IPS-15b (cell line): ENCODE data around the gene ELP1.
A peak's percentile ranks its signal among the peaks of the same experiment; 100 is the strongest.
"Not testable (repeated sequence)": the region's sequence is repeated elsewhere in the genome, so short reads cannot be mapped to it uniquely, and the experiment has no call there.

ENCODE experiments used
- H3K27me3 ChIP-seq: one replicate; pipeline ENCODE4 v1.6.1; 2013; ENCODE audit warnings: low read length; ENCODE audit not compliant: control insufficient read depth, insufficient read depth
- H3K36me3 ChIP-seq: one replicate; pipeline ENCODE4 v1.6.1; 2013; ENCODE audit warnings: low read length; ENCODE audit not compliant: control insufficient read depth, insufficient read depth
- H3K4me1 ChIP-seq: one replicate; pipeline ENCODE4 v1.6.1; 2013; ENCODE audit warnings: mild to moderate bottlenecking, low read length; ENCODE audit not compliant: control insufficient read depth, insufficient read depth
- H3K4me3 ChIP-seq: one replicate; pipeline ENCODE4 v1.5.1; 2013; ENCODE audit warnings: low read depth, low read length
- H3K9ac ChIP-seq: one replicate; pipeline ENCODE4 v1.6.1; 2013; ENCODE audit warnings: low read depth, mild to moderate bottlenecking, low read length
- H3K9me3 ChIP-seq: one replicate; pipeline ENCODE4 v1.6.1; 2013; ENCODE audit warnings: mild to moderate bottlenecking, low read length; ENCODE audit not compliant: control insufficient read depth, insufficient read depth

The ELP1 gene, protein sequence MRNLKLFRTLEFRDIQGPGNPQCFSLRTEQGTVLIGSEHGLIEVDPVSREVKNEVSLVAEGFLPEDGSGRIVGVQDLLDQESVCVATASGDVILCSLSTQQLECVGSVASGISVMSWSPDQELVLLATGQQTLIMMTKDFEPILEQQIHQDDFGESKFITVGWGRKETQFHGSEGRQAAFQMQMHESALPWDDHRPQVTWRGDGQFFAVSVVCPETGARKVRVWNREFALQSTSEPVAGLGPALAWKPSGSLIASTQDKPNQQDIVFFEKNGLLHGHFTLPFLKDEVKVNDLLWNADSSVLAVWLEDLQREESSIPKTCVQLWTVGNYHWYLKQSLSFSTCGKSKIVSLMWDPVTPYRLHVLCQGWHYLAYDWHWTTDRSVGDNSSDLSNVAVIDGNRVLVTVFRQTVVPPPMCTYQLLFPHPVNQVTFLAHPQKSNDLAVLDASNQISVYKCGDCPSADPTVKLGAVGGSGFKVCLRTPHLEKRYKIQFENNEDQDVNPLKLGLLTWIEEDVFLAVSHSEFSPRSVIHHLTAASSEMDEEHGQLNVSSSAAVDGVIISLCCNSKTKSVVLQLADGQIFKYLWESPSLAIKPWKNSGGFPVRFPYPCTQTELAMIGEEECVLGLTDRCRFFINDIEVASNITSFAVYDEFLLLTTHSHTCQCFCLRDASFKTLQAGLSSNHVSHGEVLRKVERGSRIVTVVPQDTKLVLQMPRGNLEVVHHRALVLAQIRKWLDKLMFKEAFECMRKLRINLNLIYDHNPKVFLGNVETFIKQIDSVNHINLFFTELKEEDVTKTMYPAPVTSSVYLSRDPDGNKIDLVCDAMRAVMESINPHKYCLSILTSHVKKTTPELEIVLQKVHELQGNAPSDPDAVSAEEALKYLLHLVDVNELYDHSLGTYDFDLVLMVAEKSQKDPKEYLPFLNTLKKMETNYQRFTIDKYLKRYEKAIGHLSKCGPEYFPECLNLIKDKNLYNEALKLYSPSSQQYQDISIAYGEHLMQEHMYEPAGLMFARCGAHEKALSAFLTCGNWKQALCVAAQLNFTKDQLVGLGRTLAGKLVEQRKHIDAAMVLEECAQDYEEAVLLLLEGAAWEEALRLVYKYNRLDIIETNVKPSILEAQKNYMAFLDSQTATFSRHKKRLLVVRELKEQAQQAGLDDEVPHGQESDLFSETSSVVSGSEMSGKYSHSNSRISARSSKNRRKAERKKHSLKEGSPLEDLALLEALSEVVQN (N-terminal part only)

DNA sequence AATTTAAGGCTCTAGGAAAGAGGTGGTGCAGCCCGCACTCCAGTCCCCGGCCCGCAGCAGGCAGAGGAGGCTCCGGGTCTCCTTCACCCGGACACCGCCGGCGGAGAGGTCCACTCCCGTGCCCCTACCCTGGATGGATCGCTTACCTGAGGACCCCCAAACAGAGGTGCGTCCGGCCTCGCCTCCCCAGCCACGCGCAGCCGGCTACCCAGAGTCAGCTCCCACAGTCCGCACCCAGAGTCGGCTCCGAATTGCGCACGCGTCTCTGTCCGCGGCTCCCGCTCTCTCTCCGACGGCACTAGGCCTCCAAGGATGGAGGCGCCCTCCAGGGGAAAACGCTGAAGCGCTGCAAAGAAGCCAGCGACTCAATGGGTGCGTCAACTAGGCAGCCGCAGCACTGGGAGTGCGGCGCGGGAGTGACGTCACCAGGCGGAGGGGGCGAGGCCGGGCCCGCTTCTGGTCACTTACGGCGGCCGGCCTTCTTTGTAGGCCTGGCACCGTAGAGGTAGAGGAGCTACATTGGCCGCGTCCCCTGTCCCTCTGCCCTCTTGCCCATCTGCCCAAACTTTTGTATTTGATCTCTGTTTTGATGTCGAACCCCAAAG lies at the start of gene ELP1:
ELP1 (minus strand) TSS at position 407 of the 605 bp plus-strand sequence. CDS start 2,978 bp downstream, outside the sequence.
- no peaks in the 10 kb centered on the region for H3K27me3 ChIP-seq
- no peaks in the 10 kb centered on the region for H3K9me3 ChIP-seq
- H3K36me3 ChIP-seq: peaks cover 3% of the 10 kb centered on the region
- peak within 1 kb of the TSS; percentile 98 for H3K4me3 ChIP-seq
- peak within 1 kb of the TSS; percentile 77 for H3K9ac ChIP-seq
- peaks cover 5% of the 10 kb centered on the region for H3K4me1 ChIP-seq

DNA sequence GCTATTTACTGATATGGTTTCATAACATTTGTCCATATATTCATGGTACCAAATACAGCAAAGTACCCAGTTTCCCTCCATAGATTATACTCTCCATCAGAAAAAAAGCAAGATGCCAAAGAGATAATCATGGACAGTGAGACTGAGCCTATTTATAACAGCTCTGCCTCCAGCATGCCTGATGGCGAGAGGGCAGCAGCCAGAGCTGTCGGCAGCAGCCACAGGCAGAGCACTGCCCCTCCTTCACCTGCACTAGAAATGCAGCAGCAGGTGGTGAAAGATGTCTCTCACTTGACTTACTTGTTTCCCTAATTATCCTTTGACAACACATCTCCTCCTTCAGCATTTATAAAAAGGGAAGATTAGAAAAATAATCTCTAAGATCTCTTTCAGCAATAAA lies 47.0 kb upstream of the ELP1 start:
- Histone ChIP-seq H3K9me3 (no peaks in the 10 kb centered on the region), H3K4me1 (no peaks in the 10 kb centered on the region), H3K4me3 (no peak overlapping the region), H3K36me3 (peaks cover 2% of the 10 kb centered on the region), H3K9ac (no peak overlapping the region), H3K27me3 (no peaks in the 10 kb centered on the region)

DNA sequence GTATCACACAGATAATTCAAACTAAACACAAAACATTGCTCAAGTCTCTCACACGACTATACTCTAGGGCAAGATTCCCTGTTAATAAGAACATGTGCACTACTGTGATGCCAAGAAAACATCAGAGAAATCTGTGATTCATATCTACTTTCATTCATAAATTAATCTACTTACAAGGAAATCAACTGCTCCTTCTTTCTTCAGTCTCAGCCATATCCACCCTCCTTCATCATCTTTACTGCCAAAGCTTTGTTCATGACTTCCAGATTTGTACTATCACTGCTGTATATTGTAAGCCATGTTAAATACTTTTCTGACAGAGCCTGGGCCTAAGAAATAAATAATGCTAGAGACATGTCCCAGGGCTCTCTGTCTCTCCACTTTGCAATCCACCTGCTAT lies 44.3 kb upstream of the ELP1 start:
- Histone ChIP-seq H3K9me3 (no peaks in the 10 kb centered on the region), H3K27me3 (no peaks in the 10 kb centered on the region), H3K4me1 (no peaks in the 10 kb centered on the region), H3K36me3 (peaks cover 2% of the 10 kb centered on the region), H3K9ac (no peak overlapping the region), H3K4me3 (no peak overlapping the region)

DNA sequence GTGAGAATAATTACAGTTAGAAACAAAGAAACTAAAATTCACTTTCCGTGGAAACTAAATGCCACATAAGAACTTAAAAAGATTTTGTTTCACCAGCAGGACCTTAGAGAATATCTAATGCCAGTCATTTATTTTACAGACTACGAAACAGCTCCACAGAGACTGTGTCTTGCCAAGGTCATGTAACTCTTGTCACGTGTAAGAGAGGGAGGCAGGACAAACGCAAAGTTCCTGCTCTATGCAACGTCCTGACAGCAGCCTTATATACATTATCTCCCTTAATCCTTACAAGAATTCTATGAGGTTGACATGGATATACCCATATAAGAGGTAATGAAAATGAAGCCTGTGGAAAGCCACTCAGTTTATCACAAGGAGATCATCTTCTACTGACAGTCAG lies 40.0 kb upstream of the ELP1 start:
- Histone ChIP-seq H3K9me3 (no peaks in the 10 kb centered on the region), H3K27me3 (no peaks in the 10 kb centered on the region), H3K9ac (no peak overlapping the region), H3K4me3 (no peak overlapping the region), H3K4me1 (no peaks in the 10 kb centered on the region), H3K36me3 (peaks cover 6% of the 10 kb centered on the region)

DNA sequence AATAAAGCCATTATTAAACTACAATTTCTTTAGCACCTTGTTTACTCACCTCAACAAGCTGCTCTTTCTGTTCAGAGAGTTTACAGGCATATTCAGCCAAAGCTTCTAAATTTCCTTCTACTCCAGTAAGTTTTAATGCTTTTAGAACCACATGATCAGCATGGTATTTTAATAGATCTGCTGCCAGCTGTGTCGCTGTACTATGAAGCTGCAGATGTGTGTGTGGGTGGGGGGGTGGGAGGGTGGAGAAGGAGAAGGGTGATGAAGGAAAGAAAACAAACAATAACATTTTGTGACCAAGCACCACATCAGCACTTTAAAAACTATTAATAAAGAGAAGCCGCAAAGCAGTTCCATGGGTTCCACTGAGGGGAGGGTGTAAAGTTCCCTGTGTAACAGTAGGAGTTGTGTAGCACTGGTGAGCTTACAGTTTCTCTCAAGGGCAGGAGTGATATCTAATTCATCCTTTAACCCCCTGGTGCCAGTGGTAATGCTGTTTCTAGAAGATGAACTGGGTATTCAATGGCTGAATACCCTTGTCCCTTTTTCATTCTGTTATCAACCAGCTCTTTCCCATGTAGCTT lies 38.8 kb upstream of the ELP1 start:
- no peaks in the 10 kb centered on the region for H3K27me3 ChIP-seq
- H3K4me3 ChIP-seq: no peak overlapping the region
- H3K4me1 ChIP-seq: no peaks in the 10 kb centered on the region
- H3K9ac ChIP-seq: no peak overlapping the region
- no peaks in the 10 kb centered on the region for H3K9me3 ChIP-seq
- H3K36me3 ChIP-seq: peaks cover 3% of the 10 kb centered on the region

DNA sequence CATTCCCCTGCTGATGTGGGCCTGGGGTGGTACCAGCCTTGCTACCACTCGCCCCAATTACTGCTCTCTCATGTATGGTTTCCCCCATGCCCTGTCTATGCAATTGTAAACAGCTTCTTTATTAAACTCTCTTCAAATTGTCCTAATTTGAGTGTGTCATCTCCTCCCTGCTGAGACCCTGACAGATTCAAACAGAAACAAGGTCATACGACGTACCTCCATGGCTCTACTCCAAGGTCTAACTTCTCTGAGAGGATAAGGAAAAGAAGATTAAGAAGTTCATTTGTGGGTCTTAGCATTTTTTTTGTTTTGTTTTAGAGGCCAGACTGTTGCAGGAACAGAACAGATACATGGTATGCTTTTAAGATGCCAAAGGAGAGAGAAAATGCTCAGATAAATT lies 38.3 kb upstream of the ELP1 start:
- H3K9ac ChIP-seq: no peak overlapping the region
- H3K27me3 ChIP-seq: no peaks in the 10 kb centered on the region
- H3K4me3 ChIP-seq: no peak overlapping the region
- H3K4me1 ChIP-seq: no peaks in the 10 kb centered on the region
- no peaks in the 10 kb centered on the region for H3K9me3 ChIP-seq
- peaks cover 3% of the 10 kb centered on the region for H3K36me3 ChIP-seq

DNA sequence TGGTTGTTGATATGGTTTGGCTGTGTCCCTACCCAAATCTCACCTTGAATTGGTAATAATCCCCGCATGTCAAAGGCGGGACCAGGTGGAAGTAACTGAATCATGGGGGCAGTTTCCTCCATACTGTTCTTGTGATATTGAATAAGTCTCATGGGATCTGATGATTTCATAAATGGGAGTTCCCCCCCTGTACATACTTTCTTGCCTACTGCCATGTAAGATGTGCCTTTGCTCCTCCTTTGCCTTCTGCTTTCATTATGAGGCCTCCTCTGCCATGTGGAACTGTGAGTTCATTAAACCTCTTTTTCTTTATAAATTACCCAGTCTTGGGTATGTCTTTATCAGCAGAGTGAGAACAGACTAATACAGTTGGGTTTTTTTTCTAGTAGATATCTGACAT lies 37.5 kb upstream of the ELP1 start:
- not testable (repeated sequence) for H3K36me3 ChIP-seq, H3K9me3 ChIP-seq, H3K4me1 ChIP-seq, H3K27me3 ChIP-seq, H3K9ac ChIP-seq, H3K4me3 ChIP-seq

DNA sequence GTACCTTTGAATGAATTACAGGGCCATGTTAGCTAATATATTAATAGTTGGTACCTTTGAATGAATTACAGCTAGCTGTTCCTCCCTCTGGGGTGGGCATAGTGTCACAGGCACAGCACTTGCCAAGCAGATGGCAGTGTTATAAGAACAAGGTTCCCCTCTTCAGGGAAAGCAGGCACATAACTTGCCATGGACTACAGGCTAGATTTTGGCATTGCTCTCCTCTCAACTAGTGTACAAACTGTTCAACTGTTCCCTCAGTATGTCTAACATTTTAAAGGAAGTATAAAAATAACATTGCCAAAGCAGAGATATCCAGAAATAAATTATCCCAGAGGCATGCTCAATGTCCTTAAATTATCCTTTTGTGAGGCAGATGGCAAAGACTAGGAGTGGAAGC lies 34.0 kb upstream of the ELP1 start:
- Histone ChIP-seq H3K4me1 (no peaks in the 10 kb centered on the region), H3K9me3 (no peaks in the 10 kb centered on the region), H3K9ac (no peak overlapping the region), H3K4me3 (no peak overlapping the region), H3K27me3 (no peaks in the 10 kb centered on the region), H3K36me3 (peaks cover 3% of the 10 kb centered on the region)

DNA sequence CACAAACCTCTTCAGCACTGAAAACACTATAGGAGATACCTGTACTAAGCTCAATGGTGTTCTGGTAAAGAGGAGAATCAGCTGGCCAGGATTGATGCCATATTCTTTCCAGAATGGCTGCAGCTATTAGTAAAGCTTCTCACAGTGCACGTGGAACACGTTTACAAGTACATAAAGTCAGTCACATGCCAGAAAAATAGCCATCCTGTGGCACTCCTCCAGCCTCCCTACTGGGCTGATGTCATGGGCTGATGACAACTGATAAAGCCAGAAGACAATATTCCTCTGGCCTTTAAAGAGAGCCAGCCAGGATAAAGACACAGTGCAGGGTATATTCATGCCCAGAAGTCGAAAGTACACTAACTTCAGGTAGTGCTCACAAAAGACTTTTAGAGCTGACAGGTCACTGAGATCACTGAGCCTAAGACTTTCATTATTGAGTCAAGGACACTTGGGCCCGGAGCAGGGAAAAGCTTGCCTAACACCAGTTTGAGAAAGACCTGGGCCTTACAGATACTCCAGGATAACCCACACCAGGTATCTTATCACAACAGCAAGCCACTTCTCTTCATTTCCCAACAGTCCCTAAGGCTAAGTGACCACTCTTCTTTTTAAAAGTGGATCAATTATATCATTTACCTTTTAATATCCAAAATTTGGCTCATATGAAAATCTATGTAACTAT lies 29.7 kb upstream of the ELP1 start:
- Histone ChIP-seq H3K27me3 (no peaks in the 10 kb centered on the region), H3K9me3 (no peaks in the 10 kb centered on the region), H3K4me3 (no peak overlapping the region)

DNA sequence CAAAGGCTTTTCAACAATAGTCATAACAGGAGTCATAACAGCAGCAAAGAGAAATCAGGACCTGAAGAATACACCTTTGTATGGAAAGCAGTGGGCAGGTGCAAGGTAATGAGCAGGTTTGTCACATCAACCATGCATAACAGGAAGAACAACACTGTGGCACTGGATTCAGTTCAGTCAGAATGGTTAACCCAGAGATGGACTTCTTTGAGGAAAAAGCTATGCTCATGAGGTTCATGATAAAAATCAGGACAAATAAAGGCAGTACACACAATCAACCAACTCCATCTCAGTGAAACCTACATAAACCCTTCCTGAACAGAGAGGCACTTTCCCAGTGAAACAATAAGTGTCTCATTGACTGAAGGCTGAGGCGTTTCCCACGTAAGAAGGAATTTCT lies 27.2 kb upstream of the ELP1 start:
- no peaks in the 10 kb centered on the region for H3K9me3 ChIP-seq
- no peak overlapping the region for H3K4me3 ChIP-seq
- H3K27me3 ChIP-seq: no peaks in the 10 kb centered on the region
- no peaks in the 10 kb centered on the region for H3K4me1 ChIP-seq
- H3K9ac ChIP-seq: no peak overlapping the region
- no peaks in the 10 kb centered on the region for H3K36me3 ChIP-seq

More for the DNA sequence above, 29.7 kb upstream of the ELP1 start:
- no peaks in the 10 kb centered on the region for H3K4me1 ChIP-seq
- no peak overlapping the region for H3K9ac ChIP-seq
- H3K36me3 ChIP-seq: no peaks in the 10 kb centered on the region
